Metanephros (tissue), 1 donor: ENCODE data around the gene MEN1. TPM values are rescaled to one million over a fixed set of nuclear protein-coding genes. Genes with fewer than 3 reads are reported as not detected.

Experiments used
- total RNA-seq: library from RNA; depleted of rRNA; stranded (reverse); fragments of >200 nt; gene quantifications from one replicate; pipeline ENCODE4 v1.2.3, GENCODE V29; 2014

MEN1 gene
- total RNA-seq = 31.8 TPM

GRCh38 chr11:64810271-64810890, at the start of gene MEN1:
Gene MEN1, minus strand, starts transcription at chr11:64810551. Its CDS starts 442 bp downstream, at chr11:64810109.

GRCh38 chr11:64844330-64845128, 34.2 kb upstream of the MEN1 start, which contains the start of gene CDC42BPG:
Gene CDC42BPG, minus strand, starts transcription at chr11:64844653. Its CDS starts 84 bp downstream, at chr11:64844569.

GRCh38 chr11:64803158-64803845, 7.0 kb downstream of the MEN1 start, which contains the start of gene MAP4K2:
Gene MAP4K2, minus strand, starts transcription at chr11:64803214. Its CDS starts 65 bp downstream, at chr11:64803149.

GRCh38 chr11:64778473-64779298, 31.7 kb downstream of the MEN1 start, which contains the start of gene SF1:
Gene SF1, minus strand, starts transcription at chr11:64778542. Its CDS starts 150 bp downstream, at chr11:64778392.

GRCh38 chr11:64759722-64760719, 50.3 kb downstream of the MEN1 start, which contains the start of gene PYGM:
Gene PYGM, minus strand, starts transcription at chr11:64759974. Its CDS starts 76 bp downstream, at chr11:64759898.

Other genes starting within 250 kb of the MEN1 start
- 4.6 TPM for gene SLC22A12, start 219.3 kb downstream of the MEN1 start, total RNA-seq
- 33.2 TPM for gene NRXN2, start 87.4 kb downstream of the MEN1 start, total RNA-seq
- 14.9 TPM for gene RASGRP2, start 66.4 kb downstream of the MEN1 start, total RNA-seq
- 136 TPM for gene PYGM, start 50.6 kb downstream of the MEN1 start, total RNA-seq
- 149 TPM for gene SF1, start 32.0 kb downstream of the MEN1 start, total RNA-seq
- 23.6 TPM for gene MAP4K2, start 7.3 kb downstream of the MEN1 start, total RNA-seq
- gene CDC42BPG, start 34.1 kb upstream of the MEN1 start, total RNA-seq = 8.7 TPM
- gene EHD1, start 68.1 kb upstream of the MEN1 start, total RNA-seq = 62.8 TPM
- 31.4 TPM for gene ATG2A, start 106.7 kb upstream of the MEN1 start, total RNA-seq
- gene PPP2R5B, start 114.1 kb upstream of the MEN1 start, total RNA-seq = 14.4 TPM
- 1.3 TPM for gene GPHA2, start 125.3 kb upstream of the MEN1 start, total RNA-seq
- 0.70 TPM for gene MAJIN, start 161.6 kb upstream of the MEN1 start, total RNA-seq
- gene BATF2, start 186.4 kb upstream of the MEN1 start, total RNA-seq = 2.4 TPM
- 91.7 TPM for gene ARL2, start 203.6 kb upstream of the MEN1 start, total RNA-seq
- gene SNX15, start 216.9 kb upstream of the MEN1 start, total RNA-seq = 21.5 TPM
- gene SAC3D1, start 230.7 kb upstream of the MEN1 start, total RNA-seq = 7.8 TPM
- 20.2 TPM for gene NAALADL1, start 248.0 kb upstream of the MEN1 start, total RNA-seq